Measurements from ENCODE around the gene ZDHHC11. TPM values are rescaled to one million over a fixed set of nuclear protein-coding genes. Genes with fewer than 3 reads are reported as not detected.
"Not testable (repeated sequence)": the region's sequence is repeated elsewhere in the genome, so short reads cannot be mapped to it uniquely, and the experiment has no call there.

Gene ZDHHC11
- total RNA-seq, 4 donors from 2014 or later: 0.54 to 5.3 (median 2.8) TPM

DNA sequence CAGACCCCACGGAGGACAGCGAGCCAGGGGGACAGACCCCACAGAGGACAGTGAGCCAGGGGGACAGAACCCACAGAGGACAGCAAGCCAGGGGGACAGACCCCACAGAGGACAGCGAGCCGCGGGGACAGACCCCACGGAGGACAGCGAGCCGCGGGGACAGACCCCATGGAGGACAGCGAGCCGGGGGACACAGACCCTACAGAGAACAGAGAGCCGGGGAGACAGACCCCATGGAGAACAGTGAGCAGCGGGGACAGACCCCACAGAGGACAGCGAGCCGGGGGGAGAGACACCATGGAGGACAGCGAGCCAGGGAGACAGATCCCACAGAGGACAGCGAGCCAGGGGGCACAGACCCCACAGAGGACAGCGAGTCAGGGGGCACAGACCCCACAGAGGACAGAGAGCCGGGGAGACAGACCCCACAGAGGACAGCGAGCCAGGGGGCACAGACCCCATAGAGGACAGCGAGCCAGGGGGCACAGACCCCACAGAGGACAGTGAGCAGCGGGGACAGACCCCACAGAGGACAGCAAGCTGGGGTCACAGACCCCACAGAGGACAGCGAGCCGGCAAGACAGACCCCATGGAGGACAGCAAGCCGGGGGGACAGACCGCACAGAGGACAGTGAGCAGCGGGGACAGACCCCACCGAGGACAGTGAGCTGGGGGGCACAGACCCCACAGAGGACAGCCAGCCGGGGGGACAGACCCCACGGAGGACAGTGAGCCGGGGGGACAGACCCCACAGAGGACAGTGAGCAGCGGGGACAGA, 4.4 kb upstream of the ZDHHC11 start:
- H3K27me3 ChIP-seq: no peaks in the 10 kb centered on the region
- no peaks in the 10 kb centered on the region for H3K4me1 ChIP-seq
- no peak overlapping the region for H3K27ac ChIP-seq
- no peak for DNase-seq
- WGBS, 2 donors: 87 to 89% methylated on average over 30 to 32 of the region's 32 CpGs
- no peak overlapping the region for H3K4me3 ChIP-seq (replicated peaks in 1 of 3)
- no peaks in the 10 kb centered on the region for H3K36me3 ChIP-seq
- intact Hi-C loops (cut with DNase I): no loop called here
- H3K9me3 ChIP-seq: no peaks in the 10 kb centered on the region
- no peak for TF ChIP-seq POLR2A (IDR thresholded peaks at IDR 0.05)
- TF ChIP-seq, protein P1, sequence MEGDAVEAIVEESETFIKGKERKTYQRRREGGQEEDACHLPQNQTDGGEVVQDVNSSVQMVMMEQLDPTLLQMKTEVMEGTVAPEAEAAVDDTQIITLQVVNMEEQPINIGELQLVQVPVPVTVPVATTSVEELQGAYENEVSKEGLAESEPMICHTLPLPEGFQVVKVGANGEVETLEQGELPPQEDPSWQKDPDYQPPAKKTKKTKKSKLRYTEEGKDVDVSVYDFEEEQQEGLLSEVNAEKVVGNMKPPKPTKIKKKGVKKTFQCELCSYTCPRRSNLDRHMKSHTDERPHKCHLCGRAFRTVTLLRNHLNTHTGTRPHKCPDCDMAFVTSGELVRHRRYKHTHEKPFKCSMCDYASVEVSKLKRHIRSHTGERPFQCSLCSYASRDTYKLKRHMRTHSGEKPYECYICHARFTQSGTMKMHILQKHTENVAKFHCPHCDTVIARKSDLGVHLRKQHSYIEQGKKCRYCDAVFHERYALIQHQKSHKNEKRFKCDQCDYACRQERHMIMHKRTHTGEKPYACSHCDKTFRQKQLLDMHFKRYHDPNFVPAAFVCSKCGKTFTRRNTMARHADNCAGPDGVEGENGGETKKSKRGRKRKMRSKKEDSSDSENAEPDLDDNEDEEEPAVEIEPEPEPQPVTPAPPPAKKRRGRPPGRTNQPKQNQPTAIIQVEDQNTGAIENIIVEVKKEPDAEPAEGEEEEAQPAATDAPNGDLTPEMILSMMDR (IDR thresholded peaks at IDR 0.05): no peak

DNA sequence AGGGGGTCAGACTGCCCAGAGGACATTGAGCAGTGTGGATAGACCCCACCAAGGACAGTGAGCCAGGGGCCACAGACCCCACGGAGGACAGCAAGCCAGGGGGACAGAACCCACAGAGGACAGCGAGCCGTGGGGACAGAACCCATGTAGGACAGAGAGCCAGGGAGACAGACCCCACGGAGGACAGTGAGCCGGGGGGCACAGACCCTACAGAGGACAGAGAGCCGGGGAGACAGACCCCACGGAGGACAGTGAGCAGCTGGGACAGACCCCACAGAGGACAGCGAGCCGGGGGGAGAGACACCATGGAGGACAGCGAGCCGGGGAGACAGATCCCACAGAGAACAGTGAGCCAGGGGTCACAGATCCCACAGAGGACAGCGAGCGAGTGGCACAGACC, 3.4 kb upstream of the ZDHHC11 start:
- H3K36me3 ChIP-seq: no peaks in the 10 kb centered on the region
- no peak overlapping the region for H3K4me3 ChIP-seq (replicated peaks in 1 of 3)
- TF ChIP-seq, protein P1 (IDR thresholded peaks at IDR 0.05): no peak
- TF ChIP-seq POLR2A (IDR thresholded peaks at IDR 0.05): no peak
- no peaks in the 10 kb centered on the region for H3K27me3 ChIP-seq
- WGBS, 2 donors: 90% methylated on average over 13 of the region's 13 CpGs
- H3K4me1 ChIP-seq: peaks cover 0 to 5% of the 10 kb centered on the region in 2 donors
- intact Hi-C loops (cut with DNase I): no loop called here
- no peak overlapping the region for H3K27ac ChIP-seq
- DNase-seq: no peak
- H3K9me3 ChIP-seq: no peaks in the 10 kb centered on the region

DNA sequence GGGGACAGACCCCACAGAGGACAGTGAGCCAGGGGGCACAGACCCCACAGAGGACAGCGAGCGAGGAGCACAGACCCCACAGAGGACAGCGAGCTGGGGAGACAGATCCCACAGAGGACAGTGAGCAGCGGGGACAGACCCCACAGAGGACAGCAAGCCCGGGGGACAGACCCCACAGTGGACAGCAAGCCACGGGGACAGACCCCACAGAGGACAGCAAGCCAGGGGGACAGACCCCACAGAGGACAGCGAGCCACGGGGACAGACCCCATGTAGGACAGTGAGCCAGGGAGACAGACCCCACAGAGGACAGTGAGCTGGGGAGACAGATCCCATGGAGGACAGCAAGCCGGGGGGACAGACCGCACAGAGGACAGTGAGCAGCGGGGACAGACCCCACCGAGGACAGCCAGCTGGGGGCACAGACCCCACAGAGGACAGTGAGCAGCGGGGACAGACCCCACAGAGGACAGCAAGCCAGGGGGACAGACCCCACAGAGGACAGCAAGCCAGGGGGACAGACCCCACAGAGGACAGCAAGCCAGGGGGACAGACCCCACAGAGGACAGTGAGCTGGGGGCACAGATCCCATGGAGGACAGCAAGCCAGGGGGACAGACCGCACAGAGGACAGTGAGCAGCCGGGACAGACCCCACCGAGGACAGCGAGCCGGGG, 2.8 kb upstream of the ZDHHC11 start:
- WGBS, 2 donors: 79 to 81% methylated on average over 18 of the region's 18 CpGs
- intact Hi-C loops (cut with DNase I); H3K27me3 ChIP-seq; H3K4me3 ChIP-seq (replicated peaks in 1 of 3); H3K4me1 ChIP-seq; DNase-seq; H3K36me3 ChIP-seq; H3K9me3 ChIP-seq; H3K27ac ChIP-seq: not testable (repeated sequence)

DNA sequence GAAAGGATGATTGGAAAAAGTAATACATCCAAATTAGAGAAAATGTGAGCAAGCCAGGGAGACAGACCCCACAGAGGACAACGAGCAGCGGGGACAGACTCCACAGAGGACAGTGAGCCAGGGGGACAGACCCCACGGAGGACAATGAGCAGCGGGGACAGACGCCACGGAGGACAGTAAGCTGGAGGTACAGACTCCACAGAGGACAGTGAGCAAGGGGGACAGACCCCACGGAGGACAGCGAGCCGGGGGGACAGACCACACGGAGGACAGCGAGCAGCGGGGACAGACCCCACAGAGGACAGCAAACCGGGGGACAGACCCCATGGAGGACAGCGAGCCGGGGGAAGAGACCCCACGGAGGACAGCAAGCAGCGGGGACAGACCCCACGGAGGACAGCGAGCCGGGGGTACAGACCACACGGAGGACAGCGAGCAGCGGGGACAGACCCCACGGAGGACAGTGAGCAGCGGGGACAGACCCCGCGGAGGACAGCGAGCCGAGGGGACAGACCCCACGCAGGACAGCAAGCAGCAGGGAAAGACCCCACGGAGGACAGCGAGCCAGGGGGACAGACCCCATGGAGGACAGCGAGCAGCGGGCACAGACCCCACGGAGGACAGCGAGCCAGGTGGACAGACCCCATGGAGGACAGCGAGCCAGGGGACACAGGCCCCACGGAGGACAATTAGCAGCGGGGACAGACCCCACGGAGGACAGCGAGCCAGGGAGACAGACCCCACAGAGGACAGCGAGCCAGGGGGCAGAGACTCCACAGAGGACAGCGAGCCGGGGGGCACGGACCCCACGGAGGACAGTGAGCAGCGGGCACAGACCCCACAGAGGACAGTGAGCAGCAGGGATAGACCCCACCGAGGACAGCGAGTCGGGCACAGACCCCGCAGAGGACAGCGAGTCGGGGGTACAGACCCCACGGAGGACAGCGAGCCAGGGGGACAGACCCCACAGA, 1.9 kb upstream of the ZDHHC11 start:
- intact Hi-C loops (cut with DNase I): no loop called here
- no peaks in the 10 kb centered on the region for H3K9me3 ChIP-seq
- DNase-seq: no peak
- WGBS, 2 donors: 91 to 93% methylated on average over 55 of the region's 55 CpGs
- no peak overlapping the region for H3K27ac ChIP-seq
- H3K36me3 ChIP-seq: no peaks in the 10 kb centered on the region
- H3K4me1 ChIP-seq: peaks cover 0 to 5% of the 10 kb centered on the region in 2 donors
- TF ChIP-seq, protein P1 (IDR thresholded peaks at IDR 0.05): no peak
- no peak for TF ChIP-seq POLR2A (IDR thresholded peaks at IDR 0.05)
- H3K4me3 ChIP-seq (replicated peaks in 1 of 3): no peak overlapping the region
- no peaks in the 10 kb centered on the region for H3K27me3 ChIP-seq

DNA sequence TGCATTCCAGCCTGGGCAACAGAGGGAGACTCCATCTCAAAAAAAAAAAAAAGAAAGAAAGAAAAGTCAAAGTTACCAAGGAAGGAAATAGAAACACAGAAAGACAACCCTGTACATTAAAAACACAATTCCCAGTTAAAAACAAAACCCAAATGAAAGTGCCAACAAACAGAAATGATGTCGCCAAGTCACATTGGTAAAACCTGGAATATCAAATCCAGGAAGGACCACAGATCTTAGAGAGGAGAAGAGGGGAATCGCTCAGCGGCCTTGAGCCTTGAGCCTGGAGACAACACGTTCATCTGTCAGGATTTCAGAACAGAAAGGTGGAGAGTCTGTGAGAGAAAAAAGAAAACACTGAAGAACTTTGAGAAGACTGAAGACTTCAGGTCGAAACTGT, 1.2 kb upstream of the ZDHHC11 start:
- H3K27me3 ChIP-seq: no peaks in the 10 kb centered on the region
- no peak for DNase-seq
- H3K4me1 ChIP-seq: peaks cover 0 to 5% of the 10 kb centered on the region in 2 donors
- TF ChIP-seq, protein P1 (IDR thresholded peaks at IDR 0.05): no peak
- TF ChIP-seq POLR2A (IDR thresholded peaks at IDR 0.05): no peak
- H3K36me3 ChIP-seq: no peaks in the 10 kb centered on the region
- intact Hi-C loops (cut with DNase I): no loop called here
- H3K27ac ChIP-seq: no peak overlapping the region
- no peak overlapping the region for H3K4me3 ChIP-seq (replicated peaks in 1 of 3)
- no peaks in the 10 kb centered on the region for H3K9me3 ChIP-seq
- 58% methylated on average over 5 of the region's 5 CpGs for WGBS, 2 donors
